ENCODE results near the gene HINT3.

Gene HINT3

GRCh38 chr6:125939791-125940190, 16.8 kb upstream of the HINT3 start:
- H3K9me3 ChIP-seq (ENCODE audit: insufficient read depth, low read depth, low read length) = no peaks in the 10 kb centered on the region; the same call in 1 of the 2 replicates
- no peak overlapping the region for H3K9ac ChIP-seq (ENCODE audit: low read depth, low read length, poor library complexity, severe bottlenecking)
- H2AFZ ChIP-seq (ENCODE audit: low read length) = no peak overlapping the region
- TF ChIP-seq EZH2phosphoT487 (IDR thresholded peaks at IDR 0.05; ENCODE audit: borderline replicate concordance) (no peak), CTCF (conservative IDR thresholded peaks at IDR 0.05; ENCODE audit: low read length) (no peak)
- no peaks in the 10 kb centered on the region for H3F3A ChIP-seq (ENCODE audit: low read depth)
- H3K4me2 ChIP-seq (ENCODE audit: low read depth, low read length, poor library complexity, severe bottlenecking) = no peak overlapping the region
- no peaks in the 10 kb centered on the region for H3K36me3 ChIP-seq (ENCODE audit: insufficient read depth, low read length)
- H3K4me1 ChIP-seq (ENCODE audit: insufficient read depth, low read length, poor library complexity, severe bottlenecking) = no peaks in the 10 kb centered on the region
- H3K4me3 ChIP-seq (ENCODE audit: low read length, poor library complexity, severe bottlenecking) = no peak overlapping the region
- no peaks in the 10 kb centered on the region for H3K9me2 ChIP-seq (replicated peaks; ENCODE audit: low read depth, low read length)
- H4K20me1 ChIP-seq (ENCODE audit: insufficient read depth, low read length, poor library complexity, severe bottlenecking) = no peaks in the 10 kb centered on the region
- H3K27me3 ChIP-seq (ENCODE audit: insufficient read depth, low read length, poor library complexity, severe bottlenecking) = no peaks in the 10 kb centered on the region
- H3K79me2 ChIP-seq (ENCODE audit: insufficient read depth, low read length) = no peaks in the 10 kb centered on the region

- Histone ChIP-seq H4K20me1 (ENCODE audit: insufficient read depth, low read length, poor library complexity, severe bottlenecking) (no peaks in the 10 kb centered on the region), H2AFZ (ENCODE audit: low read length) (peak overlapping the region; percentile 40; the same call in 1 of the 2 replicates), H3F3A (ENCODE audit: low read depth) (no peaks in the 10 kb centered on the region), H3K9ac (ENCODE audit: low read depth, low read length, poor library complexity, severe bottlenecking) (no peak overlapping the region), H3K9me3 (ENCODE audit: insufficient read depth, low read depth, low read length) (no peaks in the 10 kb centered on the region; the same call in 1 of the 2 replicates), H3K27me3 (ENCODE audit: insufficient read depth, low read length, poor library complexity, severe bottlenecking) (no peaks in the 10 kb centered on the region), H3K9me2 (replicated peaks; ENCODE audit: low read depth, low read length) (no peaks in the 10 kb centered on the region), H3K79me2 (ENCODE audit: insufficient read depth, low read length) (no peaks in the 10 kb centered on the region), H3K4me3 (ENCODE audit: low read length, poor library complexity, severe bottlenecking) (no peak overlapping the region), H3K4me2 (ENCODE audit: low read depth, low read length, poor library complexity, severe bottlenecking) (no peak overlapping the region), H3K36me3 (ENCODE audit: insufficient read depth, low read length) (no peaks in the 10 kb centered on the region), H3K4me1 (ENCODE audit: insufficient read depth, low read length, poor library complexity, severe bottlenecking) (no peaks in the 10 kb centered on the region)
- TF ChIP-seq EZH2phosphoT487 (IDR thresholded peaks at IDR 0.05; ENCODE audit: borderline replicate concordance) (no peak), CTCF (conservative IDR thresholded peaks at IDR 0.05; ENCODE audit: low read length) (no peak)
Observed at GRCh38 chr6:125940247-125941041, 16.1 kb upstream of the HINT3 start.

GRCh38 chr6:125942672-125943527, 13.7 kb upstream of the HINT3 start:
- TF ChIP-seq CTCF (conservative IDR thresholded peaks at IDR 0.05; ENCODE audit: low read length) (no peak), EZH2phosphoT487 (IDR thresholded peaks at IDR 0.05; ENCODE audit: borderline replicate concordance) (no peak)
- H3K79me2 ChIP-seq (ENCODE audit: insufficient read depth, low read length) = no peaks in the 10 kb centered on the region
- no peaks in the 10 kb centered on the region for H3K36me3 ChIP-seq (ENCODE audit: insufficient read depth, low read length)
- H3K27me3 ChIP-seq (ENCODE audit: insufficient read depth, low read length, poor library complexity, severe bottlenecking) = no peaks in the 10 kb centered on the region
- H3K9me2 ChIP-seq (replicated peaks; ENCODE audit: low read depth, low read length) = no peaks in the 10 kb centered on the region
- H3K4me2 ChIP-seq (ENCODE audit: low read depth, low read length, poor library complexity, severe bottlenecking) = no peak overlapping the region
- H3K4me1 ChIP-seq (ENCODE audit: insufficient read depth, low read length, poor library complexity, severe bottlenecking) = no peaks in the 10 kb centered on the region
- H3F3A ChIP-seq (ENCODE audit: low read depth) = no peaks in the 10 kb centered on the region
- no peak overlapping the region for H3K9ac ChIP-seq (ENCODE audit: low read depth, low read length, poor library complexity, severe bottlenecking)
- no peak overlapping the region for H2AFZ ChIP-seq (ENCODE audit: low read length)
- no peak overlapping the region for H3K4me3 ChIP-seq (ENCODE audit: low read length, poor library complexity, severe bottlenecking)
- no peaks in the 10 kb centered on the region for H4K20me1 ChIP-seq (ENCODE audit: insufficient read depth, low read length, poor library complexity, severe bottlenecking)
- no peaks in the 10 kb centered on the region for H3K9me3 ChIP-seq (ENCODE audit: insufficient read depth, low read depth, low read length)
